DOHH2 (cell line): Measurements from ENCODE around the gene RABGAP1.

Experiments
- CTCF ChIP-seq: fragments of 200-600 bp; sonication (generic); IDR thresholded peaks from one replicate; pipeline ENCODE4 v1.5.1; 2014; ENCODE audit warnings: antibody characterized with exemption, mild to moderate bottlenecking, low read depth, low read length; ENCODE audit not compliant: poor library complexity, severe bottlenecking
- EZH2phosphoT487 ChIP-seq: fragments of 200-600 bp; sonication (generic); IDR thresholded peaks from 2 replicates; pipeline ENCODE4 v1.6.1; 2017; ENCODE audit warnings: borderline replicate concordance, mild to moderate bottlenecking, antibody characterized with exemption, low read length, moderate library complexity, mixed read lengths

- TF ChIP-seq CTCF: no peak
- no peak for TF ChIP-seq EZH2phosphoT487
Observed at GRCh38 chr9:123063177-123063598, 122.4 kb downstream of the RABGAP1 start.
